K562 (cell line): ENCODE results near the gene FBXO10.

ENCODE experiments used
- CTCF ChIP-seq, 3 experiments: IDR thresholded peaks in 2 of 3; conservative IDR thresholded peaks in 1 of 3; 2 replicates each; pipeline ENCODE4 v1.5.1; 2011 to 2012; ENCODE audit warnings: low read length in 3 of 3, mild to moderate bottlenecking in 3 of 3, control low read depth in 2 of 3, improper control_type of control experiment in 1 of 3, inconsistent platforms in 1 of 3, low read depth in 1 of 3, mixed read lengths in 1 of 3, moderate library complexity in 1 of 3; ENCODE audit not compliant: insufficient read depth in 2 of 3
- EZH2 ChIP-seq: IDR thresholded peaks from 2 replicates; pipeline ENCODE4 v1.6.1; 2012; ENCODE audit warnings: low read depth, mild to moderate bottlenecking, inconsistent platforms, low read length, borderline replicate concordance
- GATA2 ChIP-seq: sonication (generic); formaldehyde crosslinking; IDR thresholded peaks from 2 replicates; pipeline ENCODE4 v1.4.0; 2020; ENCODE audit warnings: mild to moderate bottlenecking, missing genetic modification reagents
- ZFP36 ChIP-seq: fragments of 150-350 bp; IDR thresholded peaks from 2 replicates; pipeline ENCODE4 v1.6.1; 2018; ENCODE audit warnings: low read length, low read depth; ENCODE audit not compliant: partially characterized antibody
- ZNF707 ChIP-seq: fragments of 250-450 bp; sonication (Bioruptor Pico); conservative IDR thresholded peaks from 2 replicates; pipeline ENCODE4 v1.8.0; 2022; ENCODE audit warnings: inconsistent platforms, mild to moderate bottlenecking, moderate library complexity

- TF ChIP-seq EZH2 (no peak), GATA2 (CRISPR knock-in tag) (no peak), ZFP36 (no peak), CTCF (IDR thresholded peaks at IDR 0.05 in 2 of 3, conservative IDR thresholded peaks at IDR 0.05 in 1 of 3; ENCODE audit: insufficient read depth in 2 of 3, low read depth in 1 of 3, low read length in 3 of 3) (no peak), ZNF707 (CRISPR knock-in tag) (no peak)
Measured at GRCh38 chr9:37611961-37612360, 35.8 kb upstream of the FBXO10 start.
